Mammary epithelial cell (primary cell): ENCODE measurements around the gene PCDHGA8.

Experiments used
- CTCF ChIP-seq, 2 donors: IDR thresholded peaks in 1 of 2; conservative IDR thresholded peaks in 1 of 2; 2 replicates each; pipeline ENCODE4 v1.5.1; 2011 to 2012; ENCODE audit warnings: inconsistent platforms in 2 of 2, low read length in 2 of 2, mild to moderate bottlenecking in 2 of 2, control low read depth in 1 of 2, low read depth in 1 of 2; ENCODE audit not compliant: insufficient read depth in 1 of 2; ENCODE audit errors: extremely low read depth in 1 of 2
- EZH2 ChIP-seq: IDR thresholded peaks from 2 replicates; pipeline ENCODE4 v1.6.1; 2012; ENCODE audit warnings: low read length, inconsistent platforms, borderline replicate concordance

- TF ChIP-seq CTCF (conservative IDR thresholded peaks at IDR 0.05 in 1 of 2, IDR thresholded peaks at IDR 0.05 in 1 of 2; ENCODE audit: extremely low read depth in 1 of 2, insufficient read depth in 1 of 2, low read depth in 1 of 2, low read length in 2 of 2) (no peak), EZH2 (no peak)
Observed at GRCh38 chr5:141360685-141361084, 31.7 kb upstream of the PCDHGA8 start.
